ENCODE measurements around the gene TGM5.
"Not testable (repeated sequence)": the region's sequence is repeated elsewhere in the genome, so short reads cannot be mapped to it uniquely, and the experiment has no call there.

Gene TGM5

GRCh38 chr15:43214592-43215295, 52.0 kb downstream of the TGM5 start:
- DNase-seq: no peak

- no peak for DNase-seq
Measured at GRCh38 chr15:43214169-43214568, 52.6 kb downstream of the TGM5 start.

GRCh38 chr15:43213466-43213865, 53.3 kb downstream of the TGM5 start:
- DNase-seq: no peak

- no peak for DNase-seq
Measured at GRCh38 chr15:43212951-43213350, 53.8 kb downstream of the TGM5 start.

GRCh38 chr15:43212299-43212698, 54.4 kb downstream of the TGM5 start:
- no peak for DNase-seq

GRCh38 chr15:43211224-43211735, 55.4 kb downstream of the TGM5 start:
- no peak for DNase-seq

GRCh38 chr15:43210807-43211206, 55.9 kb downstream of the TGM5 start:
- DNase-seq: no peak

- no peak for DNase-seq
Measured at GRCh38 chr15:43210172-43210745, 56.5 kb downstream of the TGM5 start.

GRCh38 chr15:43209059-43209824, 57.5 kb downstream of the TGM5 start:
- DNase-seq: no peak

- DNase-seq: no peak
Measured at GRCh38 chr15:43208052-43209002, 58.4 kb downstream of the TGM5 start.

- DNase-seq: no peak
Measured at GRCh38 chr15:43207024-43207423, 59.7 kb downstream of the TGM5 start.

- DNase-seq: no peak
Measured at GRCh38 chr15:43206054-43206453, 60.7 kb downstream of the TGM5 start.

GRCh38 chr15:43204016-43204901, 62.5 kb downstream of the TGM5 start:
- peak; percentile 51 for DNase-seq

GRCh38 chr15:43199945-43200488, 66.7 kb downstream of the TGM5 start:
- no peak for DNase-seq

GRCh38 chr15:43198992-43199391, 67.7 kb downstream of the TGM5 start:
- DNase-seq: no peak

- DNase-seq: not testable (repeated sequence)
Measured at GRCh38 chr15:43198556-43198955, 68.2 kb downstream of the TGM5 start.

- DNase-seq: not testable (repeated sequence)
Measured at GRCh38 chr15:43197773-43198172, 69.0 kb downstream of the TGM5 start.

- no peak for DNase-seq
Measured at GRCh38 chr15:43196760-43197548, 69.8 kb downstream of the TGM5 start.

- DNase-seq: no peak
Measured at GRCh38 chr15:43194795-43195194, 71.9 kb downstream of the TGM5 start.

- DNase-seq: no peak
Measured at GRCh38 chr15:43193710-43194109, 73.0 kb downstream of the TGM5 start.

Data from activated T-cell treated with anti-CD3 and anti-CD28 coated beads, Interleukin-2, amount 50 U/mL, for 1 hour (primary cell).